Left ventricle myocardium inferior (tissue), 1 donor: Measurements from ENCODE around the gene LYPLA2. TPM values are rescaled to one million over a fixed set of nuclear protein-coding genes. Genes with fewer than 3 reads are reported as not detected.
"Not testable (repeated sequence)": the region's sequence is repeated elsewhere in the genome, so short reads cannot be mapped to it uniquely, and the experiment has no call there.

Experiments used
- DNase-seq: peaks from one replicate; pipeline ENCODE4 v3.0.0-alpha.2; 2020
- H3K27ac ChIP-seq: fragments of 200-600 bp; replicated peaks from 2 replicates; pipeline ENCODE4 v1.8.0; 2021
- H3K27me3 ChIP-seq: fragments of 200-600 bp; 2 replicates; pipeline ENCODE4 v1.8.0; 2021; ENCODE audit warnings: low read depth
- H3K36me3 ChIP-seq: fragments of 200-600 bp; 2 replicates; pipeline ENCODE4 v1.8.0; 2021
- H3K4me1 ChIP-seq: fragments of 200-600 bp; 2 replicates; pipeline ENCODE4 v1.8.0; 2021
- H3K4me3 ChIP-seq: fragments of 200-600 bp; 2 replicates; pipeline ENCODE4 v1.8.0; 2021; ENCODE audit warnings: mild to moderate bottlenecking, moderate library complexity
- H3K9me3 ChIP-seq: fragments of 200-600 bp; replicated peaks from 2 replicates; pipeline ENCODE4 v1.8.0; 2021
- intact Hi-C: fragments of 100-400 bp; cut with micrococcal nuclease; formaldehyde crosslinking; loops from one replicate; pipeline ENCODE4 v1.11.0; 2022
- total RNA-seq: library from RNA; stranded (reverse); fragmentation: NEBNext Ultra II Directional; extraction: Animal tissue kit (Norgen Biotek cat#: 25700); gene quantifications from one replicate; pipeline ENCODE4 v1.2.1, GENCODE V29; 2021
- TF ChIP-seq, protein P1 (sequence below): fragments of 200-600 bp; IDR thresholded peaks from 2 replicates; pipeline ENCODE4 v1.8.0; 2021; ENCODE audit warnings: antibody characterized with exemption, mild to moderate bottlenecking, borderline replicate concordance
- donor health status: DM: no; HTN: yes; CAD: no; lungs with severe emphysema.

Gene LYPLA2
- total RNA-seq, 1 donor from 2014 or later = 26.2 TPM

GRCh38 chr1:23801338-23801748 lies 10.4 kb downstream of the LYPLA2 start:
- Histone ChIP-seq H3K27ac (peak overlapping the region; percentile 98), H3K9me3 (no peaks in the 10 kb centered on the region), H3K27me3 (no peaks in the 10 kb centered on the region), H3K36me3 (peaks cover 15% of the 10 kb centered on the region), H3K4me1 (peaks cover 41% of the 10 kb centered on the region), H3K4me3 (peak overlapping the region; percentile 97)
- TF ChIP-seq, protein P1, sequence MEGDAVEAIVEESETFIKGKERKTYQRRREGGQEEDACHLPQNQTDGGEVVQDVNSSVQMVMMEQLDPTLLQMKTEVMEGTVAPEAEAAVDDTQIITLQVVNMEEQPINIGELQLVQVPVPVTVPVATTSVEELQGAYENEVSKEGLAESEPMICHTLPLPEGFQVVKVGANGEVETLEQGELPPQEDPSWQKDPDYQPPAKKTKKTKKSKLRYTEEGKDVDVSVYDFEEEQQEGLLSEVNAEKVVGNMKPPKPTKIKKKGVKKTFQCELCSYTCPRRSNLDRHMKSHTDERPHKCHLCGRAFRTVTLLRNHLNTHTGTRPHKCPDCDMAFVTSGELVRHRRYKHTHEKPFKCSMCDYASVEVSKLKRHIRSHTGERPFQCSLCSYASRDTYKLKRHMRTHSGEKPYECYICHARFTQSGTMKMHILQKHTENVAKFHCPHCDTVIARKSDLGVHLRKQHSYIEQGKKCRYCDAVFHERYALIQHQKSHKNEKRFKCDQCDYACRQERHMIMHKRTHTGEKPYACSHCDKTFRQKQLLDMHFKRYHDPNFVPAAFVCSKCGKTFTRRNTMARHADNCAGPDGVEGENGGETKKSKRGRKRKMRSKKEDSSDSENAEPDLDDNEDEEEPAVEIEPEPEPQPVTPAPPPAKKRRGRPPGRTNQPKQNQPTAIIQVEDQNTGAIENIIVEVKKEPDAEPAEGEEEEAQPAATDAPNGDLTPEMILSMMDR = no peak
- DNase-seq = no peak
- intact Hi-C loops = no loop called here

GRCh38 chr1:23801876-23802275 lies 10.9 kb downstream of the LYPLA2 start:
- peaks cover 41% of the 10 kb centered on the region for H3K4me1 ChIP-seq
- TF ChIP-seq, protein P1 = no peak
- peak overlapping the region; percentile 97 for H3K4me3 ChIP-seq
- peaks cover 20% of the 10 kb centered on the region for H3K36me3 ChIP-seq
- H3K27me3 ChIP-seq = no peaks in the 10 kb centered on the region
- no peak for DNase-seq
- intact Hi-C loops = no loop called here
- H3K27ac ChIP-seq = peak overlapping the region; percentile 16
- H3K9me3 ChIP-seq = no peaks in the 10 kb centered on the region

DNA sequence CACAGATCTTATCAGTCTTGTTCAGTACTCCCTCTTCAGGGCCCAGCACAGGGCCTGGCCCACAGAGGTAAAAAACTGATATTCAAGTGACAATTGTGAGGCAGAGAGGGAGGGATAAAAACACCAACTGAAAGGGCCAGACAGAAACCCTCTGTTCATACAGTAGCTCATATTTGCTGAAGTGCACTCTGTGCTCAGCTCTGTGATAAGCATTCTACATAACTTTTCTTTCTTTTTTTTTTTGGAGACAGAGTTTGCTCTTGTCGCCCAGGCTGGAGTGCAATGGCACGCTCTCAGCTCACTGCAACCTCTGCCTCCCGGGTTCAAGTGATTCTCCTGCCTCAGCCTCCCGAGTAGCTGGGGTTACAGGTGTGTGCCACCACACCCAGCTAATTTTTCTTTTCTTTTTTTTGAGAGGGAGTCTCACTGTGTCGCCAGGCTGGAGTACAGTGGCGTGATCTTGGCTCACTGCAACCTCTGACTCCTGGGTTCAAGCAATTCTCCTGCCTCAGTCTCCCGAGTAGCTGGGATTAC lies 11.9 kb downstream of the LYPLA2 start:
- H3K4me3 ChIP-seq, H3K27ac ChIP-seq, H3K27me3 ChIP-seq, H3K9me3 ChIP-seq, DNase-seq, intact Hi-C loops: not testable (repeated sequence)
- peaks cover 40% of the 10 kb centered on the region for H3K4me1 ChIP-seq
- peaks cover 30% of the 10 kb centered on the region for H3K36me3 ChIP-seq

DNA sequence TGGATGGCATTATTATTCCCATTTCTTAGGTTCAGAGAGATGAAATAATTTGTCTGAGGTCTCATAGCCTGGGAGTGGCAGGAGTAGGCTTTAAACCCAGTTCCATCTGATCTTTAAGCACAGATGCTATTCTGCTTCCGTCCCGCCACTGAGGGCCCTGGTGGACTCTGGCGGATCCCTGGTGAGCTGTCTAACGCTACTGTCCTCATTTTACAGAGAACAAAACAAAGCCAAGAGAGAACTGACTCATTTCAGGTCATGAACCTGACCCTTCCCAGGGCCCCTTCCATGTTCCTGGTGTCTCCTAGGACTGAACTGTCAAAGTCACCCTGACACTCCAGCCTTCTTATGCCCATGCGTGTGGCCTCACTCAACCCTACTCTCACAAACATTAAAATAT lies 12.7 kb downstream of the LYPLA2 start:
- Histone ChIP-seq H3K9me3 (no peaks in the 10 kb centered on the region), H3K4me3 (no peak overlapping the region), H3K27me3 (no peaks in the 10 kb centered on the region), H3K36me3 (peaks cover 35% of the 10 kb centered on the region), H3K4me1 (peaks cover 32% of the 10 kb centered on the region), H3K27ac (no peak overlapping the region)
- intact Hi-C loops = no loop called here
- TF ChIP-seq, protein P1 = no peak
- DNase-seq = no peak

DNA sequence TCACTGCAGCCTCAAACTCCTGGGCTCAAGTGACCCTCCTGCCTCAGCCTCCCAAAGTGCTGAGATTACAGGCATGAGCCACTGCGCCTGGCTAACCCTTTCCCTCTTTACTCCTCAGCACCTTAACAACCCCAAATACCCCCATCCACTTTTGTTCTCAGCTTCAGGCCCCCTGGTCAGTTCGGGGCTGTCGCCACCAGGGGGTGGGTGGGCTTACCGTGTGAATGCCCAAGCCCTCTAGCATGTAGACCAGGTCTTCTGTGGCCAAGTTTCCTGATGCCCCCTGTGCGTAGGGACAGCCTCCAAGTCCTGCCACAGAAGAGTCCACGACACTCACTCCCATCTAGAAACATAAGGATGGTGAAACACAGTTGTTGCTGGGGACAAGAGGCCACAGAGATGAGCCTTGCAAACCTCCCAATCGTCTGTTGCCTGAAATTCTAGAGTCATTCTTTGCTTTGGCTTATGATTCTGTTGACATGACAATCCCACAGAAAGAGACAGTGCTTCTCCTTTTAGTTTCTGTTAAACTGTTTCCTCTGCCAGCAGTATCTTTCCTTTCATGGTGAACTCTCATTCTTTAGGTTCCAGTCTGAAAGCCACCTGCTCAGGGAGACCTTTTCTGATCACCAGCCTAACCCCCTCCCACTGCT lies 13.4 kb downstream of the LYPLA2 start:
- peaks cover 35% of the 10 kb centered on the region for H3K36me3 ChIP-seq
- no peaks in the 10 kb centered on the region for H3K9me3 ChIP-seq
- DNase-seq = no peak
- H3K4me1 ChIP-seq = peaks cover 26% of the 10 kb centered on the region
- no peak overlapping the region for H3K27ac ChIP-seq
- H3K4me3 ChIP-seq = no peak overlapping the region
- intact Hi-C loops = no loop called here
- H3K27me3 ChIP-seq = no peaks in the 10 kb centered on the region
- TF ChIP-seq, protein P1 = no peak

DNA sequence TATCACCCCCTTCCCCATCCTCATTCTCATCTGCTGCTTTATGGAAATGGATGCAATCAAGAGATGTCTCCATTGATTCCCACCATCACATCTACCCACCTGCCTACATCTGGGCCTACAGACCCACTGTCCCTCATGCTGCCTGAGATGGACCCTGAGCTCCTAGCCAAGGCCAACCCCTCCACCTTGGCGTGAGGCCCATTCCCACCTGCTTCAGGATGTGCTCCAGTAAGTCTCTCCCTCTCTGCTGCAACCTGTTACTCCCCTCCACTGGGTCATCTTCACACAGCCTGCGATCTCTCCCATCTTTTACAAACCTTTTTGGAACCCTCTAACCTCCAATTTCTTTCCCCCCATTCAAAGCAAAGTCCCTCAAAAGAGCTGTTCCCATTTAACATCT lies 14.1 kb downstream of the LYPLA2 start:
- Histone ChIP-seq H3K27ac (no peak overlapping the region), H3K36me3 (peaks cover 35% of the 10 kb centered on the region)

More for the DNA sequence above, 14.1 kb downstream of the LYPLA2 start:
- no peaks in the 10 kb centered on the region for H3K27me3 ChIP-seq
- H3K4me1 ChIP-seq = peaks cover 24% of the 10 kb centered on the region
- no peak for DNase-seq
- intact Hi-C loops = no loop called here
- H3K4me3 ChIP-seq = no peak overlapping the region
- H3K9me3 ChIP-seq = no peaks in the 10 kb centered on the region
- TF ChIP-seq, protein P1 = no peak
